Raji (cell line): Measurements from ENCODE around the gene CD164L2.
A peak's percentile ranks its signal among the peaks of the same experiment; 100 is the strongest.

Experiments used
- POLR2A ChIP-seq: IDR thresholded peaks from 2 replicates; pipeline ENCODE4 v1.6.1; 2011; ENCODE audit warnings: low read depth, low read length, control low read depth; ENCODE audit not compliant: insufficient read depth

Gene CD164L2

GRCh38 chr1:27372808-27373690 is 10.1 kb downstream of the CD164L2 start:
- no peak for TF ChIP-seq POLR2A

- no peak for TF ChIP-seq POLR2A
Observed at GRCh38 chr1:27372022-27372807, 10.9 kb downstream of the CD164L2 start.

GRCh38 chr1:27368869-27369582 is 14.1 kb downstream of the CD164L2 start:
- no peak for TF ChIP-seq POLR2A

- no peak for TF ChIP-seq POLR2A
Observed at GRCh38 chr1:27367160-27367650, 15.9 kb downstream of the CD164L2 start.

GRCh38 chr1:27366411-27367159 is 16.5 kb downstream of the CD164L2 start, which contains the start of gene MAP3K6:
TSS of gene MAP3K6 (minus strand) at chr1:27366961. CDS start at chr1:27366597, 364 bp downstream.
- no peak for TF ChIP-seq POLR2A

- no peak for TF ChIP-seq POLR2A
Observed at GRCh38 chr1:27366113-27366410, 17.1 kb downstream of the CD164L2 start.

- peak; percentile 50; the same call in 1 of the 2 replicates for TF ChIP-seq POLR2A
Observed at GRCh38 chr1:27365372-27366112, 17.6 kb downstream of the CD164L2 start.

GRCh38 chr1:27364696-27365371 is 18.3 kb downstream of the CD164L2 start:
- TF ChIP-seq POLR2A, result no peak

GRCh38 chr1:27363766-27364695 is 19.1 kb downstream of the CD164L2 start:
- no peak for TF ChIP-seq POLR2A

GRCh38 chr1:27361553-27361952 is 21.6 kb downstream of the CD164L2 start:
- TF ChIP-seq POLR2A, result no peak

- TF ChIP-seq POLR2A, result no peak
Observed at GRCh38 chr1:27361044-27361402, 22.1 kb downstream of the CD164L2 start.
